ENCODE data around the gene CDV3. TPM values are rescaled to one million over a fixed set of nuclear protein-coding genes. Genes with fewer than 3 reads are reported as not detected.

Gene CDV3
- total and polyA plus RNA-seq, 9 of the 15 experiments (the other 6 are each of a cell fraction or from before 2014, with no cell fraction given), result 72.3 to 273 (median 116) TPM

DNA sequence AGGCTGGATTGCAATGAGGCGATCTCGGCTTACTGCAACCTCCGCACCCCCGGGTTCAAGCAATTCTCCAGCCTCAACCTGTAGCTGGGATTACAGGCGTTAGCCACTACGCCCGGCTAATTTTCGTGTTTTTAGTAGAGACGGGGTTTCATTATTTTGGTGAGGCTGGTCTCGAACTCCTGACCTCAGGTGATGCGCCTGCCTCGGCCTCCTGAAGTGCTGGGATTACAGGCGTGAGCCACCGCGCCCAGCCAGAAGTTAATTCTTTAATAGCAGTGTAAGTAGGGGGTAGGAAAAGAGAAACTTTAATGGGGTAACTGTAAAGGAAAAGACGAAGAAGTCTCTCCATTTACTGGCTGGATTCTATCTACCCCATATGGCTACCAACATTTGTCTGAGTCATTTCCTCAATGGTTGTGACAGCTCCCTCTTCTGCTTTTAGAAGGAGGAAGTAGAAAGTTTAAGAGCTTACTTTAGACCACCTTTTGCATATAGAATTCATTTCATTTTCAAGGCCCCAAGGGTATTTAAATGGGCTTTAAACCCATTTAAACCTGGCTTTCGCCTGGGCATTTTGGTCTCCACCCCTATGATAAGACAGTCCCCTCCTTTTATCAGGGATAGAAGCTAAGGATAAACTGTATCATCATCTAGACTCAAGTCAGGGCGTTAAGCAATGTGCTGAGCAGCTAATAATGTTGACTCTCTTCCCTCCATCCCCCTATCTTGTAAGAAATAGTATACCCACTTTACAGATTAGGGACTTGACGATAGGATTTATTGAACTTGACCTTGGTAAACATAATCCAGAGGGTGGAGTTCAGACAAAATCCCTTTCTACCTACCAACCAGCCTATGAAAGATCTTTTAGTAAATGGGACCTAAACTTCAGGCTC, 1.1 kb upstream of the CDV3 start (continued):
- TF ChIP-seq, protein P1, sequence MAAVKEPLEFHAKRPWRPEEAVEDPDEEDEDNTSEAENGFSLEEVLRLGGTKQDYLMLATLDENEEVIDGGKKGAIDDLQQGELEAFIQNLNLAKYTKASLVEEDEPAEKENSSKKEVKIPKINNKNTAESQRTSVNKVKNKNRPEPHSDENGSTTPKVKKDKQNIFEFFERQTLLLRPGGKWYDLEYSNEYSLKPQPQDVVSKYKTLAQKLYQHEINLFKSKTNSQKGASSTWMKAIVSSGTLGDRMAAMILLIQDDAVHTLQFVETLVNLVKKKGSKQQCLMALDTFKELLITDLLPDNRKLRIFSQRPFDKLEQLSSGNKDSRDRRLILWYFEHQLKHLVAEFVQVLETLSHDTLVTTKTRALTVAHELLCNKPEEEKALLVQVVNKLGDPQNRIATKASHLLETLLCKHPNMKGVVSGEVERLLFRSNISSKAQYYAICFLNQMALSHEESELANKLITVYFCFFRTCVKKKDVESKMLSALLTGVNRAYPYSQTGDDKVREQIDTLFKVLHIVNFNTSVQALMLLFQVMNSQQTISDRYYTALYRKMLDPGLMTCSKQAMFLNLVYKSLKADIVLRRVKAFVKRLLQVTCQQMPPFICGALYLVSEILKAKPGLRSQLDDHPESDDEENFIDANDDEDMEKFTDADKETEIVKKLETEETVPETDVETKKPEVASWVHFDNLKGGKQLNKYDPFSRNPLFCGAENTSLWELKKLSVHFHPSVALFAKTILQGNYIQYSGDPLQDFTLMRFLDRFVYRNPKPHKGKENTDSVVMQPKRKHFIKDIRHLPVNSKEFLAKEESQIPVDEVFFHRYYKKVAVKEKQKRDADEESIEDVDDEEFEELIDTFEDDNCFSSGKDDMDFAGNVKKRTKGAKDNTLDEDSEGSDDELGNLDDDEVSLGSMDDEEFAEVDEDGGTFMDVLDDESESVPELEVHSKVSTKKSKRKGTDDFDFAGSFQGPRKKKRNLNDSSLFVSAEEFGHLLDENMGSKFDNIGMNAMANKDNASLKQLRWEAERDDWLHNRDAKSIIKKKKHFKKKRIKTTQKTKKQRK (IDR thresholded peaks at IDR 0.05; ENCODE audit: borderline replicate concordance, low read depth, low read length), result no peak
- TF ChIP-seq ZNF224 (CRISPR knock-in tag; IDR thresholded peaks at IDR 0.05), result no peak
- TF ChIP-seq SRSF7 (optimal IDR thresholded peaks at IDR 0.05; ENCODE audit: low read depth, low read length), result no peak
- no peak for TF ChIP-seq ZNF76 (CRISPR knock-in tag; IDR thresholded peaks at IDR 0.05; ENCODE audit: borderline replicate concordance)
- no peak for TF ChIP-seq ZNF436 (CRISPR knock-in tag; IDR thresholded peaks at IDR 0.05)
- no peak for TF ChIP-seq FOXK1 (CRISPR knock-in tag; IDR thresholded peaks at IDR 0.05; ENCODE audit: borderline replicate concordance)
- TF ChIP-seq ZC3H11A (IDR thresholded peaks at IDR 0.05; ENCODE audit: low read depth, low read length), result no peak
- TF ChIP-seq ZC3H8 (IDR thresholded peaks at IDR 0.05), result no peak
- TF ChIP-seq NRF1 (conservative IDR thresholded peaks at IDR 0.05 in 1 of 2, IDR thresholded peaks at IDR 0.05 in 1 of 2), result no peak
- TF ChIP-seq SPI1 (IDR thresholded peaks at IDR 0.05; ENCODE audit: borderline replicate concordance, low read depth, low read length), result peak; percentile 74
- TF ChIP-seq ZNF134 (CRISPR knock-in tag; conservative IDR thresholded peaks at IDR 0.05), result no peak
- no peak for TF ChIP-seq ZC3H4 (CRISPR knock-in tag; IDR thresholded peaks at IDR 0.05; ENCODE audit: borderline replicate concordance)
- TF ChIP-seq ZEB2 (IDR thresholded peaks at IDR 0.05), result no peak
- TF ChIP-seq KDM1A (IDR thresholded peaks at IDR 0.05), result peak; percentile 21 to 49; a peak in 3 of 4 replicates
- TF ChIP-seq, protein P2, sequence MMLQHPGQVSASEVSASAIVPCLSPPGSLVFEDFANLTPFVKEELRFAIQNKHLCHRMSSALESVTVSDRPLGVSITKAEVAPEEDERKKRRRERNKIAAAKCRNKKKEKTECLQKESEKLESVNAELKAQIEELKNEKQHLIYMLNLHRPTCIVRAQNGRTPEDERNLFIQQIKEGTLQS (IDR thresholded peaks at IDR 0.05), result no peak
- TF ChIP-seq, protein P2 (CRISPR knock-in tag; conservative IDR thresholded peaks at IDR 0.05), result no peak
- TF ChIP-seq, protein P3, sequence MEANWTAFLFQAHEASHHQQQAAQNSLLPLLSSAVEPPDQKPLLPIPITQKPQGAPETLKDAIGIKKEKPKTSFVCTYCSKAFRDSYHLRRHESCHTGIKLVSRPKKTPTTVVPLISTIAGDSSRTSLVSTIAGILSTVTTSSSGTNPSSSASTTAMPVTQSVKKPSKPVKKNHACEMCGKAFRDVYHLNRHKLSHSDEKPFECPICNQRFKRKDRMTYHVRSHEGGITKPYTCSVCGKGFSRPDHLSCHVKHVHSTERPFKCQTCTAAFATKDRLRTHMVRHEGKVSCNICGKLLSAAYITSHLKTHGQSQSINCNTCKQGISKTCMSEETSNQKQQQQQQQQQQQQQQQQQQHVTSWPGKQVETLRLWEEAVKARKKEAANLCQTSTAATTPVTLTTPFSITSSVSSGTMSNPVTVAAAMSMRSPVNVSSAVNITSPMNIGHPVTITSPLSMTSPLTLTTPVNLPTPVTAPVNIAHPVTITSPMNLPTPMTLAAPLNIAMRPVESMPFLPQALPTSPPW (CRISPR knock-in tag; IDR thresholded peaks at IDR 0.05), result no peak
- no peak for TF ChIP-seq ZNF263 (CRISPR knock-in tag; IDR thresholded peaks at IDR 0.05; ENCODE audit: borderline replicate concordance)
- TF ChIP-seq LARP7 (IDR thresholded peaks at IDR 0.05), result no peak
- TF ChIP-seq SP1 (CRISPR knock-in tag; IDR thresholded peaks at IDR 0.05), result no peak
- TF ChIP-seq TFAM (CRISPR knock-in tag; conservative IDR thresholded peaks at IDR 0.05), result no peak
